Right ventricle myocardium inferior (tissue), 1 donor: ENCODE data around the gene KCNC3. TPM values are rescaled to one million over a fixed set of nuclear protein-coding genes. Genes with fewer than 3 reads are reported as not detected.

ENCODE experiments used
- ATAC-seq: fragments of 200-7000 bp; cut with Tn5 transposase; one replicate; pipeline ENCODE4 v1.9.1; 2020; ENCODE audit warnings: mild to moderate bottlenecking, moderate library complexity
- DNase-seq: peaks from one replicate; pipeline ENCODE4 v3.0.0; 2021; ENCODE audit errors: missing footprints
- intact Hi-C: fragments of 100-400 bp; cut with DNase I; formaldehyde crosslinking; loops from one replicate; pipeline ENCODE4 v1.11.0; 2022
- total RNA-seq: library from RNA; stranded (reverse); fragmentation: NEBNext Ultra II Directional; extraction: Animal tissue kit (Norgen Biotek cat#: 25700); gene quantifications from one replicate; pipeline ENCODE4 v1.2.1, GENCODE V29; 2021
- donor health status: DM: no; HTN: yes; CAD: no; lungs with severe emphysema.

KCNC3 gene
- total RNA-seq, 1 donor from 2014 or later: 1.7 TPM

DNA sequence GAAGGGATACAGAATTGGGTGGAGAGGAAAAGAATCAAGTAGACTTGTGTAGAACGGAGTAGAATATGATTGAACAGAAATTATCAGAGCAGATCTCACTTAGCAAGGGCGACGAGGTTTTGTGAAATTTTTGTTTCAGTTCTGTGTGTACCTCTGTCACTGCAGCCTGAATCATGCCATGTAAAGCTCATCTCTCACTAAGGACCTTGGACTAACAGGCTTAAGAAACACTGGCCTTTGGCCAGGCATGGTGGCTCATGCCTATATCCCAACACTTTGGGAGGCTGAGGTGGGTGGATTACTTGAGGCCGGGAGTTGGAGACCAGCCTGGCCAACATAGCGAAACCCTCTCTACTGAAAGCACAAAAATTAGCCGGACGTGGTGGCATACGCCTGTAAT lies 63.1 kb downstream of the KCNC3 start:
- DNase-seq: no peak
- intact Hi-C loops: no loop called here
- no peak for ATAC-seq

DNA sequence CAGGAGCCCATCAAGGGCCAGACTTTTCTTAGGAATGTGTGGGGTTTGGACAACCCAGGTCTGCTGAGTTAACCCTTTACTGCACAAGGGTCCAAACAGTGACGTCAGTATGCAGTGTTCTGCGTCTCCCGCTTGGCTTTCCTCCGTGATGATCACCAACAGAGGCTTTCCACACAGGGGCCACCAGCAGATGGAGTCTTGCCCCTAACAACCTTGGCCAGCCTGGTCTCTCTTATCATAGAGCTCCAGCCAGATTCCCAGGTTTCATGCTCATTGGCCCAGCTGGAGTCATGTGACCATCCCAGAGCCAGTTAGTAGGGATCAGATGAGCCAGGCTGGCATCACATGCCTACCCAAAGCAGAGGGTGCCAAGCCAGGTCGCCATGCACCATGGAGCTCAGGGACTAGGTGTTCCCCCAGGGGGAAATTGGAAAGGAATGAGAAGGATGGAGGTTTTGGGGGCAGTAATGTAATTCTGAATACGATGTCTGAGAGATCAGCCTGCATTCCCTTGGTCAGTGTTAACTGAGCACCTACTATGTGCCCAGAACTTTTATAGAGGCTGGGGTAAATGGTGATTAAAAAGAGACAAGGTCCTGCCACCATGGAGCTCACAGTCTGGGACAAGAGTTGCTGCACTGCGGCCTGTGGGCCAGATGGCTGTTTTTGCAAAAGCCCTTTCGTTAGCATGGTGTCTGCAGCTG lies 64.5 kb downstream of the KCNC3 start:
- no peak for ATAC-seq
- intact Hi-C loops: no loop called here
- no peak for DNase-seq

DNA sequence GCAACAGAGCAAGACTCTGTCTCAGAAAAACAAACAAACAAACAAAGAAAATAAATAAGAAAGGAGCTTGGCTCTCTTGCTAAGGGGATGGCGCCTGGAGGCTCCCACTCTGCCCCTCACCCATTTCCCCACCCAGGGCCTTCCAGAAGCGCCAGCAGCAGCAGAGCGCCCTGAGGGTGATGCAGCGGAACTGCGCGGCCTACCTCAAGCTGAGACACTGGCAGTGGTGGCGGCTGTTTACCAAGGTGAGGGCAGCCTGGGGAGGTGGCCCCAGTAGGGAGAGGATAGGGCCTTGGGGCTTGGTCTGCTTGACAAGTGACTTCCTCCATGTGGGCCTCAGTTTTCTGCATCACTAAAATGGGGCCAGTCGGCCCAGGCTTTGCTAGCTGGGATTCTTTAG lies 66.0 kb downstream of the KCNC3 start:
- intact Hi-C loops: no loop called here
- DNase-seq (no peak), ATAC-seq (no peak)

Other genes starting within 250 kb of the KCNC3 start
- not detected for gene IZUMO2, start 166.1 kb downstream of the KCNC3 start, total RNA-seq
- 99.3 TPM for gene MYH14, start 125.8 kb downstream of the KCNC3 start, total RNA-seq
- gene NAPSA, start 36.3 kb upstream of the KCNC3 start, total RNA-seq: 0.27 TPM
- gene NR1H2, start 47.1 kb upstream of the KCNC3 start, total RNA-seq: 69.5 TPM
- 10.8 TPM for gene POLD1, start 55.0 kb upstream of the KCNC3 start, total RNA-seq
- not detected for gene SPIB, start 89.6 kb upstream of the KCNC3 start, total RNA-seq
- 0.08 TPM for gene MYBPC2, start 103.5 kb upstream of the KCNC3 start, total RNA-seq
- 78.0 TPM for gene EMC10, start 147.1 kb upstream of the KCNC3 start, total RNA-seq
- 2.2 TPM for gene GARIN5A, start 147.5 kb upstream of the KCNC3 start, total RNA-seq
- 43.7 TPM for gene JOSD2, start 181.8 kb upstream of the KCNC3 start, total RNA-seq
- gene ASPDH, start 184.5 kb upstream of the KCNC3 start, total RNA-seq: not detected
- 0.92 TPM for gene LRRC4B, start 239.1 kb upstream of the KCNC3 start, total RNA-seq